ENCODE results near the gene PPM1H.

Gene PPM1H

GRCh38 chr12:62865065-62865464 lies 69.9 kb downstream of the PPM1H start:
- Histone ChIP-seq H3K27ac (ENCODE audit: low read length) (no peak overlapping the region), H3K27me3 (ENCODE audit: control insufficient read depth, insufficient read depth, low read length) (no peaks in the 10 kb centered on the region), H3K4me3 (ENCODE audit: low read length) (no peak overlapping the region), H3K9me3 (ENCODE audit: control insufficient read depth, low read depth, low read length) (no peaks in the 10 kb centered on the region), H3K4me1 (ENCODE audit: control insufficient read depth, low read depth, low read length) (peaks cover 34% of the 10 kb centered on the region), H3K36me3 (ENCODE audit: control insufficient read depth, low read depth, low read length) (no peaks in the 10 kb centered on the region), H3K9ac (ENCODE audit: low read length) (no peak overlapping the region)

- Histone ChIP-seq H3K9ac (ENCODE audit: low read length) (no peak overlapping the region), H3K4me1 (ENCODE audit: control insufficient read depth, low read depth, low read length) (peaks cover 54% of the 10 kb centered on the region), H3K9me3 (ENCODE audit: control insufficient read depth, low read depth, low read length) (no peaks in the 10 kb centered on the region), H3K27me3 (ENCODE audit: control insufficient read depth, insufficient read depth, low read length) (no peaks in the 10 kb centered on the region), H3K4me3 (ENCODE audit: low read length) (no peak overlapping the region), H3K36me3 (ENCODE audit: control insufficient read depth, low read depth, low read length) (no peaks in the 10 kb centered on the region), H3K27ac (ENCODE audit: low read length) (no peak overlapping the region)
Observed at GRCh38 chr12:62862259-62862881, 72.6 kb downstream of the PPM1H start.

- Histone ChIP-seq H3K4me1 (ENCODE audit: control insufficient read depth, low read depth, low read length) (peaks cover 48% of the 10 kb centered on the region), H3K9ac (ENCODE audit: low read length) (no peak overlapping the region), H3K27ac (ENCODE audit: low read length) (no peak overlapping the region), H3K27me3 (ENCODE audit: control insufficient read depth, insufficient read depth, low read length) (no peaks in the 10 kb centered on the region), H3K9me3 (ENCODE audit: control insufficient read depth, low read depth, low read length) (no peaks in the 10 kb centered on the region), H3K4me3 (ENCODE audit: low read length) (no peak overlapping the region), H3K36me3 (ENCODE audit: control insufficient read depth, low read depth, low read length) (no peaks in the 10 kb centered on the region)
Observed at GRCh38 chr12:62861586-62861985, 73.4 kb downstream of the PPM1H start.

GRCh38 chr12:62860501-62861411 lies 74.2 kb downstream of the PPM1H start:
- no peak overlapping the region for H3K27ac ChIP-seq (ENCODE audit: low read length)
- no peaks in the 10 kb centered on the region for H3K36me3 ChIP-seq (ENCODE audit: control insufficient read depth, low read depth, low read length)
- H3K9ac ChIP-seq (ENCODE audit: low read length): no peak overlapping the region
- no peak overlapping the region for H3K4me3 ChIP-seq (ENCODE audit: low read length)
- H3K4me1 ChIP-seq (ENCODE audit: control insufficient read depth, low read depth, low read length): peaks cover 39% of the 10 kb centered on the region
- H3K27me3 ChIP-seq (ENCODE audit: control insufficient read depth, insufficient read depth, low read length): no peaks in the 10 kb centered on the region
- no peaks in the 10 kb centered on the region for H3K9me3 ChIP-seq (ENCODE audit: control insufficient read depth, low read depth, low read length)

- no peak overlapping the region for H3K9ac ChIP-seq (ENCODE audit: low read length)
- peaks cover 39% of the 10 kb centered on the region for H3K4me1 ChIP-seq (ENCODE audit: control insufficient read depth, low read depth, low read length)
- no peaks in the 10 kb centered on the region for H3K36me3 ChIP-seq (ENCODE audit: control insufficient read depth, low read depth, low read length)
- no peak overlapping the region for H3K4me3 ChIP-seq (ENCODE audit: low read length)
- peak overlapping the region; percentile 51 for H3K27ac ChIP-seq (ENCODE audit: low read length)
- H3K9me3 ChIP-seq (ENCODE audit: control insufficient read depth, low read depth, low read length): no peaks in the 10 kb centered on the region
- no peaks in the 10 kb centered on the region for H3K27me3 ChIP-seq (ENCODE audit: control insufficient read depth, insufficient read depth, low read length)
Observed at GRCh38 chr12:62860020-62860419, 74.9 kb downstream of the PPM1H start.

- no peaks in the 10 kb centered on the region for H3K9me3 ChIP-seq (ENCODE audit: control insufficient read depth, low read depth, low read length)
- no peak overlapping the region for H3K4me3 ChIP-seq (ENCODE audit: low read length)
- no peaks in the 10 kb centered on the region for H3K27me3 ChIP-seq (ENCODE audit: control insufficient read depth, insufficient read depth, low read length)
- no peaks in the 10 kb centered on the region for H3K36me3 ChIP-seq (ENCODE audit: control insufficient read depth, low read depth, low read length)
- H3K27ac ChIP-seq (ENCODE audit: low read length): no peak overlapping the region
- peaks cover 41% of the 10 kb centered on the region for H3K4me1 ChIP-seq (ENCODE audit: control insufficient read depth, low read depth, low read length)
- no peak overlapping the region for H3K9ac ChIP-seq (ENCODE audit: low read length)
Observed at GRCh38 chr12:62859321-62859737, 75.6 kb downstream of the PPM1H start.

GRCh38 chr12:62856454-62856853 lies 78.5 kb downstream of the PPM1H start:
- H3K9ac ChIP-seq (ENCODE audit: low read length): no peak overlapping the region

GRCh38 chr12:62854024-62854423 lies 80.9 kb downstream of the PPM1H start:
- H3K27me3 ChIP-seq (ENCODE audit: control insufficient read depth, insufficient read depth, low read length): no peaks in the 10 kb centered on the region
- peaks cover 19% of the 10 kb centered on the region for H3K4me1 ChIP-seq (ENCODE audit: control insufficient read depth, low read depth, low read length)
- H3K9me3 ChIP-seq (ENCODE audit: control insufficient read depth, low read depth, low read length): no peaks in the 10 kb centered on the region
- no peak overlapping the region for H3K9ac ChIP-seq (ENCODE audit: low read length)
- no peaks in the 10 kb centered on the region for H3K36me3 ChIP-seq (ENCODE audit: control insufficient read depth, low read depth, low read length)
- H3K27ac ChIP-seq (ENCODE audit: low read length): no peak overlapping the region
- no peak overlapping the region for H3K4me3 ChIP-seq (ENCODE audit: low read length)

More at GRCh38 chr12:62856454-62856853, 78.5 kb downstream of the PPM1H start:
- Histone ChIP-seq H3K27me3 (ENCODE audit: control insufficient read depth, insufficient read depth, low read length) (no peaks in the 10 kb centered on the region), H3K36me3 (ENCODE audit: control insufficient read depth, low read depth, low read length) (no peaks in the 10 kb centered on the region), H3K4me1 (ENCODE audit: control insufficient read depth, low read depth, low read length) (peaks cover 37% of the 10 kb centered on the region), H3K27ac (ENCODE audit: low read length) (no peak overlapping the region), H3K9me3 (ENCODE audit: control insufficient read depth, low read depth, low read length) (no peaks in the 10 kb centered on the region), H3K4me3 (ENCODE audit: low read length) (no peak overlapping the region)

GRCh38 chr12:62849398-62849797 lies 85.6 kb downstream of the PPM1H start:
- Histone ChIP-seq H3K27ac (ENCODE audit: low read length) (no peak overlapping the region), H3K27me3 (ENCODE audit: control insufficient read depth, insufficient read depth, low read length) (no peaks in the 10 kb centered on the region), H3K4me1 (ENCODE audit: control insufficient read depth, low read depth, low read length) (peaks cover 26% of the 10 kb centered on the region), H3K4me3 (ENCODE audit: low read length) (no peak overlapping the region), H3K9ac (ENCODE audit: low read length) (no peak overlapping the region), H3K9me3 (ENCODE audit: control insufficient read depth, low read depth, low read length) (no peaks in the 10 kb centered on the region), H3K36me3 (ENCODE audit: control insufficient read depth, low read depth, low read length) (no peaks in the 10 kb centered on the region)

- Histone ChIP-seq H3K9ac (ENCODE audit: low read length) (no peak overlapping the region), H3K4me1 (ENCODE audit: control insufficient read depth, low read depth, low read length) (peaks cover 28% of the 10 kb centered on the region), H3K4me3 (ENCODE audit: low read length) (no peak overlapping the region), H3K27me3 (ENCODE audit: control insufficient read depth, insufficient read depth, low read length) (no peaks in the 10 kb centered on the region), H3K27ac (ENCODE audit: low read length) (no peak overlapping the region), H3K9me3 (ENCODE audit: control insufficient read depth, low read depth, low read length) (no peaks in the 10 kb centered on the region), H3K36me3 (ENCODE audit: control insufficient read depth, low read depth, low read length) (no peaks in the 10 kb centered on the region)
Observed at GRCh38 chr12:62848418-62848817, 86.5 kb downstream of the PPM1H start.

GRCh38 chr12:62847709-62848108 lies 87.2 kb downstream of the PPM1H start:
- Histone ChIP-seq H3K4me3 (ENCODE audit: low read length) (no peak overlapping the region), H3K27ac (ENCODE audit: low read length) (no peak overlapping the region), H3K4me1 (ENCODE audit: control insufficient read depth, low read depth, low read length) (peaks cover 31% of the 10 kb centered on the region), H3K9ac (ENCODE audit: low read length) (no peak overlapping the region), H3K9me3 (ENCODE audit: control insufficient read depth, low read depth, low read length) (no peaks in the 10 kb centered on the region), H3K36me3 (ENCODE audit: control insufficient read depth, low read depth, low read length) (no peaks in the 10 kb centered on the region), H3K27me3 (ENCODE audit: control insufficient read depth, insufficient read depth, low read length) (no peaks in the 10 kb centered on the region)
